ENCODE measurements around the gene LRRK1.

- TF ChIP-seq, protein P1, sequence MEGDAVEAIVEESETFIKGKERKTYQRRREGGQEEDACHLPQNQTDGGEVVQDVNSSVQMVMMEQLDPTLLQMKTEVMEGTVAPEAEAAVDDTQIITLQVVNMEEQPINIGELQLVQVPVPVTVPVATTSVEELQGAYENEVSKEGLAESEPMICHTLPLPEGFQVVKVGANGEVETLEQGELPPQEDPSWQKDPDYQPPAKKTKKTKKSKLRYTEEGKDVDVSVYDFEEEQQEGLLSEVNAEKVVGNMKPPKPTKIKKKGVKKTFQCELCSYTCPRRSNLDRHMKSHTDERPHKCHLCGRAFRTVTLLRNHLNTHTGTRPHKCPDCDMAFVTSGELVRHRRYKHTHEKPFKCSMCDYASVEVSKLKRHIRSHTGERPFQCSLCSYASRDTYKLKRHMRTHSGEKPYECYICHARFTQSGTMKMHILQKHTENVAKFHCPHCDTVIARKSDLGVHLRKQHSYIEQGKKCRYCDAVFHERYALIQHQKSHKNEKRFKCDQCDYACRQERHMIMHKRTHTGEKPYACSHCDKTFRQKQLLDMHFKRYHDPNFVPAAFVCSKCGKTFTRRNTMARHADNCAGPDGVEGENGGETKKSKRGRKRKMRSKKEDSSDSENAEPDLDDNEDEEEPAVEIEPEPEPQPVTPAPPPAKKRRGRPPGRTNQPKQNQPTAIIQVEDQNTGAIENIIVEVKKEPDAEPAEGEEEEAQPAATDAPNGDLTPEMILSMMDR (IDR thresholded peaks at IDR 0.05) = no peak
- TF ChIP-seq POLR2A (IDR thresholded peaks at IDR 0.05) (no peak), POLR2AphosphoS5 (IDR thresholded peaks at IDR 0.05; ENCODE audit: insufficient read depth in 1 of 2, low read depth in 1 of 2) (peak in 1 of 2 donors; percentile 59)
Measured at GRCh38 chr15:100913961-100914360, 5.2 kb upstream of the LRRK1 start.
